ENCODE measurements around the gene HS2ST1.

Gene HS2ST1

DNA sequence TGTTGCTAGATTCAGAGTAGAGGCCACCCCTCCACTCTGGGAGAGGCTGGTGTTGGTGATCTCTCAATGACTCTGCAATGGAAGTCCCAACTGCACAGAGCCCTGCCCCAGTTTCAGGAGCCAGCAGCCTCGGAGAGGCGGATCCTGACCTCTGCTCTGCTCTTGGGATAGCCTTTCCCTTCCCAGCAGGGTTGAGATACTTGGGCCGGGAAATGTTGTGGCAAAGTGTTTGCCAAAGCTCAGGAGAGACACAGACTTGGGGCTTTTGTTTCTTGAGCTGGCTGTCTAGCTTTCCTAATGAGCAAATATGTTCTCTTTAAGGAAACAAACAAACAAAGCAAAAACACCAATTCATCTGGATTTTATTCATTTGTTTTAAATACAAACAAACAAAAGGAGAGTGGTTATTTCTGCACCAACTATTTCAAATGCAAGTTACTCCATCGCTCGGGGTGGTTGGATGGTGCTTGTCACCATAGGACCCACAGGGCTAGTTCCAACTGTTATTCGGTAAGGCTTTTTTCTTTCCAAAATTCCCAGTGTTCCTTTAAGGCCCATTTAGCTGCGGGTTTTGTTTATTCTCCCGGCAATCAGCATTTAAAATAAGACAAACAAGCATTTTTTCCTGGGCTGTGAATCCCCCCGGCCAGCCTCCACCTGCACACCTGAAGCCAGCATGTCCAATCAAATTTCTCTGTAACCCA, 220.3 kb downstream of the HS2ST1 start:
- Mint-ChIP-seq H3K27ac (ENCODE audit: low read depth) (no peak overlapping the region), H3K36me3 (ENCODE audit: insufficient read depth) (peaks cover 1% of the 10 kb centered on the region)

DNA sequence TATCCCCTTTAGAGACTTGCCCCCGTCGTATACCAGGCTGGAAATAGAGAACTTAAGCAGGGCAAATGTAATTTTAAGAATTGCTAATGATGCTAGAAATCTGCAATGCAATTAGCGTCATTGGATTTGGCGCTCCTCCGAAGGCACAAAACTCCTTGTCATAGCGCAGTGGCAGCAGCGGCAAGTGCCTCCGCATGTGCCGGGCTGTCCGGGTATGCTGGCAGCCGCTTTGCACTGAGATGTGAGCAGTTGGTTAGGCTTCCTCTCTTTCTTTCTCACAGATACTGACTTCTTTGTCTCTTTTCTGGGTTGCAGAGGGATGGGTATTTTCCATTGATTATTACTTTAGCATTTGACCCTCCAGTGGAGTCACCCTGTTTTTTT, 220.9 kb downstream of the HS2ST1 start:
- Mint-ChIP-seq H3K27ac (ENCODE audit: low read depth) (no peak overlapping the region), H3K36me3 (ENCODE audit: insufficient read depth) (peaks cover 1% of the 10 kb centered on the region), H3K27me3 (peaks cover 20% of the 10 kb centered on the region), H3K9me3 (no peaks in the 10 kb centered on the region), H3K4me3 (no peak overlapping the region), H3K4me1 (peaks cover 7% of the 10 kb centered on the region)
- ATAC-seq (replicated peaks; ENCODE audit: extremely low read depth, poor library complexity, severe bottlenecking): no peak
- no peak for DNase-seq (ENCODE audit: low spot score in 2 of 2)

More for the DNA sequence above, 220.3 kb downstream of the HS2ST1 start:
- Mint-ChIP-seq H3K4me3 (no peak overlapping the region), H3K27me3 (peaks cover 25% of the 10 kb centered on the region), H3K9me3 (no peaks in the 10 kb centered on the region), H3K4me1 (peaks cover 7% of the 10 kb centered on the region)
- DNase-seq (ENCODE audit: low spot score in 2 of 2): no peak
- ATAC-seq (replicated peaks; ENCODE audit: extremely low read depth, poor library complexity, severe bottlenecking): no peak

DNA sequence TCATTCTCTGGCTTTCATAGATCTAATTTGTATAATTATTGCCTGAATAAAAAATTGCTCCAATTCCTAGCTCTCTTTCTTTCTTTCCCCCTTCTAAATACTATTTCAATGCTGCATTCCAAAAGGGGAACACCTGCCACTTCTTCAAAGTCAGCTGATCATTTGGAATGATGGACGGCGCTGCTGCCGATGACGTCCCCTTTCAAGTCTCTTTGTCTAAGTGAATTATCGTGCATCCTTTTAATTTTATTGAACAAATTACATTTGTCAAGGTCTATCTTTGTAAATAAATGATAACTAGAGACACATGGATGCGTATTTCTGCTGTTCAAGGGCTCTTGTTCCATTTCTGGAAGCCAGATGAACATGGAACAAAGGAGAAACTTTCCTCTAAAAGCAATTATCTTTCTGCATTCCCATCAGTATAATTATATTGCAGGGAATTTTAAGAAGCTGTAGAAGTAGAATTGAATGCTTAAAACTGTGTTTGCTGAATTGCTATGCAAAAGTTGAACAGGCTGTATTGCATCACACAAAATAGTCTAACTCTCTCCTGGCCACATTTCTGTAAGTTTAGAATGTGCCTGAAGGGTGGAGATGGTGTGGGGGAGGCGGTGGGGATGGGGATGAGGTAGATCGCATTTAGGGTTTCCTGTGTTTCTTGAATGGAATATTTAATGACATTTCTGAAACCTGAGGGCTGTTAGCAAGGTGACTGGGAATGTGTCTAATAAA, 222.3 kb downstream of the HS2ST1 start:
- H3K27me3 Mint-ChIP-seq: peaks cover 19% of the 10 kb centered on the region
- no peak overlapping the region for H3K27ac Mint-ChIP-seq (ENCODE audit: low read depth)
- ATAC-seq (replicated peaks; ENCODE audit: extremely low read depth, poor library complexity, severe bottlenecking) (no peak), DNase-seq (ENCODE audit: low spot score in 2 of 2) (no peak)
- no peaks in the 10 kb centered on the region for H3K9me3 Mint-ChIP-seq
- peaks cover under 1% of the 10 kb centered on the region for H3K36me3 Mint-ChIP-seq (ENCODE audit: insufficient read depth)
- peaks cover 7% of the 10 kb centered on the region for H3K4me1 Mint-ChIP-seq
- no peak overlapping the region for H3K4me3 Mint-ChIP-seq

DNA sequence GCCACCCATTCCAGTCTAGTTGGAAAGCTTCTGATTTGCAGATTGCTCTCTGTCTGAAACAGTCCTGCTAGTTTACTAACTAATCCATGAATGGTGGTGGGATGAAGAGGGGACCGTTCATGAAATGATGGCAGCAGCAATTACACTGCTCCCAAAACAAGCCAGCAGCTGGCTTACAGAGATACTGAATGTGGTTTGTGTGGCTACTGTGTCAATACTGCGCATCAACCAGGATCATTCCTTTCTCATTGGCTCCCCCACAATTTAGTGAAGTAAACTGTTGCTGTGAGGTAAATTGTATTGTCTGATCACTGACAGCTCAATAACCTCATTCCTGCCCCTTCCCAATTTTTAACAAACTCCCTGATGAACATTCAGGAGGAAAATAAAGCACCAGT, 222.9 kb downstream of the HS2ST1 start:
- Mint-ChIP-seq H3K4me1 (peaks cover 5% of the 10 kb centered on the region), H3K27ac (ENCODE audit: low read depth) (no peak overlapping the region), H3K36me3 (ENCODE audit: insufficient read depth) (no peaks in the 10 kb centered on the region), H3K27me3 (peaks cover 15% of the 10 kb centered on the region), H3K4me3 (no peak overlapping the region), H3K9me3 (no peaks in the 10 kb centered on the region)
- DNase-seq (ENCODE audit: low spot score in 2 of 2): no peak
- ATAC-seq (replicated peaks; ENCODE audit: extremely low read depth, poor library complexity, severe bottlenecking): no peak

DNA sequence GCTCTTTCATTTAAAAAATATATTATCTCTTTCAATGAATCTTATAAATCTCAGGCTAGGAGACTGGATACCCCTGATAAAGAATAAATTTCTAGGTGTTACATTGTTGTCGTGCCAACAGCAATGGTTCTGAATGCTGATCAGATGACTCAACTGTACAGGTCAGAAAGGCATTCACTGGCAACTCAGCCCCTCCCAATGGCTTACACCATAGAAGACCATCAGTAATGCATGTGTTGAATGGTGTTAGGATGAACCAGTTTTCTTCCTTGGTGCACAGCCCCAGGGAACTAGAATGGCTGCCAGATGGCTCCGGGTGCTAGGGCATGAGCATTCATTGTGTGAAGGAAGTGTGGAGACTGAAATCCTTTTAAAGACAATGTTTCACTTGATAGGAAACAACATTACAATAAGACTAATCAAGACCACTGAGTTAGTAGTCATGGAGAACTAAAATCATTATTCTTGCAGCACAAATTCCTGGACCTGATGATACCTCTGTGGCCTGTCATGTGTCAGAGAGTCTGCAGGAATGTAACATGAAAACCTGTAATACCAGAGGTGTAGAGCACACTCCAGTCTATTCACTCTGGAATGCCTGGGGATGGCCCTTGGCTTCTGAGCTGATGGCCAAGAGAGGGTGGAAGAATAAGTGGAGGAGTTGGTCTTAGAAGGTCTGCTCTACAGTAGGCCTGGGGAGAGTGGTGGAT, 226.6 kb downstream of the HS2ST1 start:
- ATAC-seq (replicated peaks; ENCODE audit: extremely low read depth, poor library complexity, severe bottlenecking) (no peak), DNase-seq (ENCODE audit: low spot score in 2 of 2) (no peak)
- no peaks in the 10 kb centered on the region for H3K9me3 Mint-ChIP-seq
- H3K4me3 Mint-ChIP-seq: no peak overlapping the region
- peaks cover 2% of the 10 kb centered on the region for H3K27me3 Mint-ChIP-seq
- no peaks in the 10 kb centered on the region for H3K4me1 Mint-ChIP-seq
- no peaks in the 10 kb centered on the region for H3K36me3 Mint-ChIP-seq (ENCODE audit: insufficient read depth)
- no peak overlapping the region for H3K27ac Mint-ChIP-seq (ENCODE audit: low read depth)

DNA sequence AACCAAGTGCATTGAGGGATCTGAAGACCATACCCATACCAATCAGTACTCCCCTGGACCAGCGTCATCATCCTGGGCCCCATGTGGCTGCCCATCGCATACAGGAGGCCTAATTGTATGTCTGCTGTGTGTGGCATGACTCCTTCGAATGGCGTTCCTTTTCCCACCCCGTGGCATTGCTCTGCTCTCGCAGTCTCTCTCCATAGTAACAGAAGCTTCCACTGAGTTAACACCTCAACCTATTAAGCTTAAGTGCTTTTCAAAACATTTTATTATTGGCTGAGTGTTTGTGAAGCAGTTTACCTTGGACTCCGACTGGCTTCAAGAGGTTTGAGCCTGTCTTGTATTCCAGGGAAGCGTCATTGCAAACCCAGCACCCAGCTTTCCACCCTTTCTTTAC, 227.1 kb downstream of the HS2ST1 start:
- no peaks in the 10 kb centered on the region for H3K4me1 Mint-ChIP-seq

DNA sequence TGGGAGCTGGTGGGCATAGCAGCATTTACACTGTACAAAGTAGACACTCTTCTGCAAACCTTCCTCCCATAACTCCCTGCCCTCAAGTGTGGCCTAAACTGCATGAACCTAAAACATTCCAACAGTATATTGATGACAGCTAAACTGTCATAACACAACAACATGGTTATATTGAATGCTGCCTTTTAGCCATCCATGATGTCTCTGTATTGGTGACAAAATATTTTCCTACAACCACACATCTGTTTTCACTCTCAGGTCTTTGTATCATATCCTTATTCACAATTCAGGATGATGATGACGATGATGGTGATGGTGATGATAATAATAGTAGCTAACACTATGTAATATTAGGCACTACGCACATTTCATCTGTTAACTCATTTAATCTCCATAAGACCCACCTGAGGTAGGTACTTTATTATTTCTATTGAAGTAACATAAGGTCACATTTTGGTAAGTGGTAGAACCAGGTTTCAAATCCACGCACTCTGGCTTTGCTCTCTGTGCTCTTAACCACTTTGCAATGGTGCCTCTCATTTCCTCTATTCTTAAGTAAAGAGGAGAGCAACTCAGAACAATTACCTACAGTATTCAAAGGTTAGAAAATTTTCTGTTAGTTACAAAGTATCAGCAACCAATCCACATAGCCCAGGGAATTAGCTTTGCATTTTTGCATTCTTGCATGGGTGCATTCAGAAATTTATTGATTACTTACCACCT, 229.1 kb downstream of the HS2ST1 start:
- no peak for ATAC-seq (replicated peaks; ENCODE audit: extremely low read depth, poor library complexity, severe bottlenecking)
- no peak for DNase-seq (ENCODE audit: low spot score in 2 of 2)
- no peak overlapping the region for H3K4me3 Mint-ChIP-seq
- peaks cover 22% of the 10 kb centered on the region for H3K27me3 Mint-ChIP-seq
- no peaks in the 10 kb centered on the region for H3K9me3 Mint-ChIP-seq
- H3K4me1 Mint-ChIP-seq: no peaks in the 10 kb centered on the region
- no peaks in the 10 kb centered on the region for H3K36me3 Mint-ChIP-seq (ENCODE audit: insufficient read depth)
- H3K27ac Mint-ChIP-seq (ENCODE audit: low read depth): no peak overlapping the region

More for the DNA sequence above, 227.1 kb downstream of the HS2ST1 start:
- Mint-ChIP-seq H3K36me3 (ENCODE audit: insufficient read depth) (no peaks in the 10 kb centered on the region), H3K27ac (ENCODE audit: low read depth) (no peak overlapping the region), H3K27me3 (peaks cover 8% of the 10 kb centered on the region), H3K9me3 (no peaks in the 10 kb centered on the region), H3K4me3 (no peak overlapping the region)
- ATAC-seq (replicated peaks; ENCODE audit: extremely low read depth, poor library complexity, severe bottlenecking): no peak
- DNase-seq (ENCODE audit: low spot score in 2 of 2): no peak

DNA sequence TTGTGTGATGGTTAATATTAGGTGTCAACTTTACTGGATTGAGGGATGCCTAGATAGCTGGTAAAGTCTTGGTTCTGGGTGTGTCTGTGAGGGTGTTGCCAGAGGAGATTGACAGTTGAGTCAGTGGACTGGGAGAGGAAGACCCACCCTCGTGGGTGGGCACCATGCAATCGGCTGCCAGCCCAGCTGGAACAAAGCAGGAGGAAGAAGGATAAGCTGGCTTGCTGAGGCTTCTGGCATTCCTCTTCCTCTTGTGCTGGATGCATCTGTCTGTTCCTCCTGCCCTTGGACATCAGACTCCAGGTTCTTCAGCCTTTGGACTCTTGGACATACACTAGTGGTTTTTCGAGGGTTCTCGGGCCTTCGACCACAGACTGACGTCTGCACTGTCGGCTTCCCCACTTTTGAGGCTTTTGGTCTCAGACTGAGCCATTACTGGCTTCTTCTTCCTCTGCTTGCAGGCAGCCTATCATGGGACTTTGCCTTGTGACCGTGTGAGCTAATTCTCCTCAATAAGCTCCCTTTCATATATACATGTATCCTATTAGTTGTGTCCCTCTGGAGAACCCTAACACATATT, 230.0 kb downstream of the HS2ST1 start:
- Mint-ChIP-seq H3K27me3 (peaks cover 30% of the 10 kb centered on the region), H3K27ac (ENCODE audit: low read depth) (no peak overlapping the region), H3K4me1 (no peaks in the 10 kb centered on the region), H3K36me3 (ENCODE audit: insufficient read depth) (no peaks in the 10 kb centered on the region), H3K4me3 (no peak overlapping the region), H3K9me3 (no peaks in the 10 kb centered on the region)
- DNase-seq (ENCODE audit: low spot score in 2 of 2) (no peak), ATAC-seq (replicated peaks; ENCODE audit: extremely low read depth, poor library complexity, severe bottlenecking) (no peak)

DNA sequence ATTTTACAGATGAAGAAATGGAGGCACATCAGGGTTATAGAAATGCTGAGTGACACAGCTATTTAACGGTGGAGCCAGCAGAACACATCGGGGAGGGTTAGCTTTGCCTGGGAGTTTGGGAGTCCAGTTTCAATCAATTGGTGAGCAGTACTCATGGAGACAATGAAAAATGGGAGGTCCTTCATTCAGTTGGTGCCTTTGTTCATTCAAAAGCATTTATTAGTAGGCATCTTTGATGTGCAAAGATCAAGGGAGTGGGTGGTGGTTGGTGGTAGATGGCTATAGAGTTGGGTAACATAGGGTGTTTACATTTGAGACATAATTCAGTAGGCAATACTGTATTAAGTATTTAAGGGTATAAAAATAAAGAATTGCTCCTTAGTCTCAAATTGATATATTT, 230.5 kb downstream of the HS2ST1 start:
- Mint-ChIP-seq H3K4me1 (no peaks in the 10 kb centered on the region), H3K4me3 (no peak overlapping the region), H3K27me3 (peaks cover 35% of the 10 kb centered on the region)

DNA sequence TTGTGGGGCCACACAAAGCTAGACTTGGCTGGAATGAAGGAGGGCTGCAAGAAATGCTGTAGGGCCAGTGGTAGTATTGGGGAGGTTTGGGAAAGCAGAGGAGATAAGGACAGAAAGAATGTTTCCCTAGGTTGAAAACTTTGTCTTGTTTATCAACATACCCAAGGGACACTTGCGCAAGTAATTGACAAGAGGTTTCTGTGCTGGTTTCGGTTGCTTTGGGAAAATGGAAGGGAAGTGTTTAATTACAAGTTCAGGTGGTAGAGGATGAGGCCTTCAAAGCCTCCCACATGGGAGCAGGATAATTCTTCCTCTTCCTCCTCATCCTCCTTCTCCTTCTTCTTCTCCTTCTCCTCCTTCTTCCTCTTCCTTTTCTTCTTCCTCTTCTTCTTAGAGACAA, 232.1 kb downstream of the HS2ST1 start:
- Mint-ChIP-seq H3K9me3 (no peaks in the 10 kb centered on the region), H3K36me3 (ENCODE audit: insufficient read depth) (no peaks in the 10 kb centered on the region), H3K27me3 (peaks cover 47% of the 10 kb centered on the region), H3K4me1 (peaks cover 3% of the 10 kb centered on the region), H3K4me3 (no peak overlapping the region), H3K27ac (ENCODE audit: low read depth) (no peak overlapping the region)
- DNase-seq (ENCODE audit: low spot score in 2 of 2) (no peak), ATAC-seq (replicated peaks; ENCODE audit: extremely low read depth, poor library complexity, severe bottlenecking) (no peak)

More for the DNA sequence above, 230.5 kb downstream of the HS2ST1 start:
- ATAC-seq (replicated peaks; ENCODE audit: extremely low read depth, poor library complexity, severe bottlenecking): no peak
- DNase-seq (ENCODE audit: low spot score in 2 of 2): no peak
- Mint-ChIP-seq H3K9me3 (no peaks in the 10 kb centered on the region), H3K36me3 (ENCODE audit: insufficient read depth) (no peaks in the 10 kb centered on the region), H3K27ac (ENCODE audit: low read depth) (no peak overlapping the region)

DNA sequence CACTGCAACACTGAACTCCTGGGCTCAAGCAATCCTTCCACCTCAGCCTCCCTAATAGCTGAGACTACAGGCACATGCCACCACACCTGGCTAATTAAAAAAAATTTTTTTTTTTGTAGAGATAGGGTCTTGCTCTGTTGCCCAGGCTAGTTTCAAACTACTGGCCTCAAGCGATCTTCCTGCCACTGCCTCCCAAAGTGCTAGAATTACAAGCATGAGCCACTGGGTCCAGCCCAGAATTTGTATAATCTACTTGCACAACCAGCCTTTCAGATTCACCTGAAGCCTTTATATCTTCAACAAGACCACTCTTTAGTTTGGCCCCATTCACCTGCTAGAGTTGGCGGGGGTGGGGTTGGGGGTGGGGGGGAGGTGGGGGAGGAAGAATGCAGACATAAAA, 232.6 kb downstream of the HS2ST1 start:
- no peaks in the 10 kb centered on the region for H3K36me3 Mint-ChIP-seq (ENCODE audit: insufficient read depth)
- H3K9me3 Mint-ChIP-seq: no peaks in the 10 kb centered on the region

DNA sequence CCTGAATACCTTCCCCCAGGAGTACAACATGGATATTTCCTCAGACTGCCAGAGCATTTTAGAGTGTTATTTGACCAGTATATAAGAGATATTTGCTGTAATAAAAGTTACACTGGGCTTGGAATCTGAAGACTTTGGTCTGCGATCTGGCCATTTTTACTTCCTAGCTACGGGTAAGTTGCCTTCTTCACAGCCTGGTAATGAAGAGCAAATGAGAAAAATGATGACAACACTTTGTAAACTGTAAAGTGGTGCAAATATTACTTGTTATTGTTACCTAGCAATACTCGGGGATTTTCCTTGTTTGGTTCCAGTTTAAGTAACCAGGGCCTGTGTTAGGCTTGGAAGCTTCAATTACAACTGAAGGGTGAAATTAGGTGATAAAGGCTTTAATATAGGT, 233.4 kb downstream of the HS2ST1 start:
- Mint-ChIP-seq H3K4me3 (no peak overlapping the region), H3K4me1 (peaks cover 8% of the 10 kb centered on the region), H3K27me3 (peaks cover 60% of the 10 kb centered on the region), H3K9me3 (no peaks in the 10 kb centered on the region), H3K36me3 (ENCODE audit: insufficient read depth) (no peaks in the 10 kb centered on the region), H3K27ac (ENCODE audit: low read depth) (no peak overlapping the region)
- no peak for ATAC-seq (replicated peaks; ENCODE audit: extremely low read depth, poor library complexity, severe bottlenecking)
- DNase-seq (ENCODE audit: low spot score in 2 of 2): no peak

More for the DNA sequence above, 232.6 kb downstream of the HS2ST1 start:
- Mint-ChIP-seq H3K4me1 (peaks cover 8% of the 10 kb centered on the region), H3K27me3 (peaks cover 51% of the 10 kb centered on the region), H3K4me3 (no peak overlapping the region), H3K27ac (ENCODE audit: low read depth) (no peak overlapping the region)
- DNase-seq (ENCODE audit: low spot score in 2 of 2): no peak
- no peak for ATAC-seq (replicated peaks; ENCODE audit: extremely low read depth, poor library complexity, severe bottlenecking)

All from central memory CD8-positive, alpha-beta T cell (primary cell).